Kidney epithelial cell (primary cell): ENCODE measurements around the gene FAM72C. TPM values are rescaled to one million over a fixed set of nuclear protein-coding genes. Genes with fewer than 3 reads are reported as not detected.
"Not testable (repeated sequence)": the region's sequence is repeated elsewhere in the genome, so short reads cannot be mapped to it uniquely, and the experiment has no call there.

Experiments used
- DNase-seq: peaks from one replicate; pipeline ENCODE4 v3.0.0-alpha.2; 2010; ENCODE audit warnings: low read depth
- H3K27me3 ChIP-seq: 2 replicates; pipeline ENCODE4 v1.6.0; 2011; ENCODE audit warnings: low read length; ENCODE audit not compliant: control insufficient read depth, insufficient read depth
- H3K36me3 ChIP-seq: 2 replicates; pipeline ENCODE4 v1.5.1; 2011; ENCODE audit warnings: low read length; ENCODE audit not compliant: control insufficient read depth, insufficient read depth
- H3K4me3 ChIP-seq: 2 replicates; pipeline ENCODE4 v1.5.1; 2011; ENCODE audit warnings: low read depth, mild to moderate bottlenecking, control low read depth, low read length
- total RNA-seq: library from RNA; depleted of rRNA; stranded (reverse); fragments of >200 nt; gene quantifications from 2 replicates; pipeline ENCODE4 v1.2.3, GENCODE V29; 2015

FAM72C gene
- total RNA-seq, 1 donor from 2014 or later, result 0.25 TPM

DNA sequence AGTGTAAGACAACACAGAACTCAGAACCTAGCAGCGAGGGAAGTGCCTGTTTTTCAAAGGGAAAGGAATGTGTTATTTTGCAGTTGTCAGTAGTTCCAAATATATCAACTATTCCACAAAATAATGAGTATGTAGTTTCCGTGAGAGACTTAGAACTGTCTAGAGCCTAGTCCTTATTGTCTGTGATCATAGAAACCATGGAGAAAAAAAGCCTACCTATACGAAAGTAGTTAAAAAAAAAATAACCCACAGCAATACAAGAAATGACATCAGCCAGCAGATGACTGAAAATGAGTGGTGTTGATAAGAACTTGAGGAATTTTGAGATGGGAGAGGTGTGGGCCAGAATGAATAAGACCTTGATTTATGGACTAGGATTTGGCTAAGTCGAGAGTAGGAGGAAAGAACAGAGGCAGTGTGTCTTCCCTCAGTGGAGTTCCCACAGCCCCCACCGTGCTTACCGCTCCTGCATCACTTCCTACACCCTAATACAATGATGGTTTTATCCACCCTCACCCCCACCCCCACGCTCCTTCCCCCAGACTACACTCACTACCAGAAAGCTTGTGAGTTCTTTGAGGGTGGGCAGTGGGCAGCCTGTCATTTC is 21.6 kb upstream of the FAM72C start:
- H3K27me3 ChIP-seq, H3K4me3 ChIP-seq, H3K36me3 ChIP-seq, DNase-seq: not testable (repeated sequence)

- H3K36me3 ChIP-seq, DNase-seq, H3K4me3 ChIP-seq, H3K27me3 ChIP-seq: not testable (repeated sequence)
Measured at GRCh38 chr1:143990699-143991098, 18.9 kb upstream of the FAM72C start.

GRCh38 chr1:143989719-143990118 is 17.9 kb upstream of the FAM72C start:
- H3K4me3 ChIP-seq, H3K27me3 ChIP-seq, DNase-seq, H3K36me3 ChIP-seq: not testable (repeated sequence)

DNA sequence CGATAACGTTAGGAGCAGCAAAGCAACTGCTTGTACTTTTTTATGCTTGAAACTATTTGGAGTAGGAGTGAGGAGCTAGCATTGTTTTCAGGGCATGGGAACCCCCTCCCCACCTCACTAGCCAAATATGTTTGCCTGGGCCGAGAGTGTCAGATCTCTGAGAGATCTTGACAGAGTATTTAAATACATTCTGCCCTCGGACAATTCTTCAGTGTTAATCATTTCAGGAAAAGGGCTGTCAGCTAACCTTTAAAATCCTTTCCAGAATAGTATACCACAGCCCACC is 17.6 kb upstream of the FAM72C start:
- H3K27me3 ChIP-seq, H3K4me3 ChIP-seq, H3K36me3 ChIP-seq, DNase-seq: not testable (repeated sequence)

DNA sequence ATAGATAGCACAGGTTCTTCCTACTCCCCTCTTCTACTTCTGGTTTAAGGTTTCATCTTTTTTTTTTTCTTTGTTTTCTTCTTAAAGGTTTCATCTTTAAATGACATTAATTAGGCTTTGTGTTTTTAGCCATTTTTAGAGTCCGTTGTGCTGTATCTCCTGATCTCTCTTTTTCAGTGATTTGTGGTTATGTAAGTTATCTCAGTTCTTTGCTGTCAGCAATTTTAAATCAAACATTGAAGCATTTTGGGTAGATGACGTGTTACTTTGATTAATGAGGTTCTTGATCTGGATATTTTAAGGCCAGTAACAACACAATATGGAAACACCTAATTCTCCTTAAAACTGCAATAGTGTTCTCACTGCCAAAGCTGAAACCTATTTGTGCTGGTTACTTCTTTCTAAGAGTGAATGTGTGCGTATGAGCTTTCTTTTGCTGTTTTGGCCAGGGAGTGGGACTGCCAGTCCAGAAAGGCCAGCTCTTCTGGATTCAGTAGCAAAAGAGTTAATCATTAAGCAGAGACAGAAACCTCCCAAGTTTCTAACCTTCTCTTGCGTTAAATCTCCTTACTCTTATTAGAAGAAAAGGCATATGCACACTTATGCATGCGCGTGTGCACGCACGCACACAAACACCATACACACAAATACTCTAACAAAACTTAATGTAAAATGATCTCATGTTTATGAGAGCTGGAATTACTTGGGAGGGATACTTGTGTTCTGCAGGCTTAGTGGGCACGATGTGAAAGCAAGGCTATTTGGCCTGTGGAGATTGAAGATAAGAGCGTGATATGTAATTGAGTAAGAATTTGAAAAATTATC is 17.0 kb upstream of the FAM72C start:
- not testable (repeated sequence) for DNase-seq, H3K36me3 ChIP-seq, H3K4me3 ChIP-seq, H3K27me3 ChIP-seq

- not testable (repeated sequence) for DNase-seq, H3K4me3 ChIP-seq, H3K27me3 ChIP-seq, H3K36me3 ChIP-seq
Measured at GRCh38 chr1:143987868-143988267, 16.1 kb upstream of the FAM72C start.

GRCh38 chr1:143984721-143985473 is 13.1 kb upstream of the FAM72C start:
- not testable (repeated sequence) for DNase-seq, H3K36me3 ChIP-seq, H3K27me3 ChIP-seq, H3K4me3 ChIP-seq

DNA sequence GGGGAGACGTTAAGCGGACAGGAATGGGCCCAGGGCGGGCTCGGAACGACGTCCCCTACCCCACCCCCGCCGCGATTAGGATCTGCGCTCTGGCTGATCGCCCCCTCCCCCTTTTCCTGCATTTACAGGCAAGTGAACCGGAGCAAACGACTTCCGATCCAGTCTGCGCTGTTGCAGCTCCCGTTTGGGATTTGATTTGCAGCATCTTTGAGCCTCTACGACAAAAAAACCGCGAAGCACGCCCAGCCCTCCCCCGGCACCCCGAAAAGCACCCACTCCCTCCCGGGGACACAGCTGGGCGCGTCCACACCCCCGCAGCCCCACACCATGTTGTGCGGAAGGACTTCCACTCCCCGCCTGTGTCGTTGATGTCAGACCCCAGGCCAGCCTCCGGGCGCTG is 2.6 kb upstream of the FAM72C start:
- H3K36me3 ChIP-seq, DNase-seq, H3K27me3 ChIP-seq: not testable (repeated sequence)
- peak overlapping the region; percentile 25 for H3K4me3 ChIP-seq

DNA sequence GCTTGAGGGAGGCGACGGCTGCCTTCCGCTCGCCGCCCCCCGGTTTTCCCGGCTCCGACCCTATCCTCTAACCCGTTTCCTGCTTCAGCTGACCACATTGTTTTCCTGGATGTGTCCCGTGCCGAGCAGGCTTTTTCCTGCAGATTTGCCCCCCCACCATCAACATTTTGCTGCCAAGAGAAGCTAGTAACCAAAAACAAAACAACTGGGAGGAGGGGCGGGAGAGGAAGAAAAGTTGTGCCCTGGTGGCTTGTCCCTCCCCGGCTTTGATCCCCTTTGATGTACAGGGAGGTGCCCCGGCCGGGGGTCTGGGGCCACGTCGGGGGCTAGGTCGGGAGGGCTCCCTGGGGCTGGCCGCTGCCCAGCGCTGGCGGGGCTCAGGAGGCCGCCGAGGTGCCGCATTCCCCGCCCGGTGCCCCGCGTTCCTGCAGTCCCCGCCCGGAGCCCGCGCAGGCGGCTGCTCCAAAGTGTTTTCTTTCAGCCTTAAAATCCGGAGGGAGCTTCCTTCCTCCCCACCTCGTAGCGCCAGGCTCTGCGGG is 2.2 kb upstream of the FAM72C start:
- DNase-seq, H3K36me3 ChIP-seq, H3K27me3 ChIP-seq: not testable (repeated sequence)
- peak overlapping the region; percentile 28 for H3K4me3 ChIP-seq

GRCh38 chr1:143972753-143973326 is 1.1 kb upstream of the FAM72C start:
- not testable (repeated sequence) for H3K27me3 ChIP-seq, H3K4me3 ChIP-seq, DNase-seq, H3K36me3 ChIP-seq

- not testable (repeated sequence) for H3K27me3 ChIP-seq, H3K36me3 ChIP-seq, DNase-seq, H3K4me3 ChIP-seq
Measured at GRCh38 chr1:143965860-143966259, 5.9 kb downstream of the FAM72C start.

- not testable (repeated sequence) for H3K27me3 ChIP-seq, DNase-seq
Measured at GRCh38 chr1:143964294-143964693, 7.5 kb downstream of the FAM72C start.

DNA sequence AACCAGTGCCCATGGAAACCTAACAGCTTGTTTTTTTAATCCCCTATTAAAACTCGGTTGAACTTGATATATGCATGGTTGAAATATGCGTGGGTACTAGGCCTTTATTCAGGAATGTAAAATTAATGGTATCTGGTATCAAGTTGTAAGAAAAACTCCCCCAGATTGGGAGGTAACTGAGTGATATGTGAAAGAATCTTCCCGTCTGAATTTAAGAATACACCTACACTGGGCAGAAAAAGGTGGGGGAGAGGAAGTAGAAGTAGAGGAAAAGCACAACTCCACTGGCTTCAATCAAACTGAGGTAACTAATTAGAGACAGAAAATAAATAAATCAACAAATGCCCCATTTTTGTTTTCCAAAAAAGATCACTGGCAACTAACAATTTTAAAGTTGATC is 15.9 kb downstream of the FAM72C start:
- not testable (repeated sequence) for H3K36me3 ChIP-seq, H3K4me3 ChIP-seq, DNase-seq, H3K27me3 ChIP-seq

More at GRCh38 chr1:143964294-143964693, 7.5 kb downstream of the FAM72C start:
- not testable (repeated sequence) for H3K4me3 ChIP-seq, H3K36me3 ChIP-seq

GRCh38 chr1:143952913-143953312 is 18.9 kb downstream of the FAM72C start:
- not testable (repeated sequence) for H3K27me3 ChIP-seq, H3K4me3 ChIP-seq, H3K36me3 ChIP-seq, DNase-seq
